Vagina (tissue), 2 donors: ENCODE data around the gene MADD.

Source experiments
- POLR2A ChIP-seq, 2 donors: fragments of 450-650 bp; IDR thresholded peaks; one replicate each; pipeline ENCODE4 v1.6.1; 2017; ENCODE audit warnings: antibody characterized with exemption in 2 of 2, mild to moderate bottlenecking in 2 of 2, moderate library complexity in 2 of 2
- POLR2AphosphoS5 ChIP-seq, 2 donors: sonication (generic); formaldehyde crosslinking; IDR thresholded peaks; one replicate each; pipeline ENCODE4 v1.9.0; 2017; ENCODE audit warnings: antibody characterized with exemption in 2 of 2, mild to moderate bottlenecking in 2 of 2, low read depth in 1 of 2; ENCODE audit not compliant: insufficient read depth in 1 of 2
- TF ChIP-seq, protein P1 (sequence below), 3 experiments: fragments of 450-650 bp in 2 of 3; fragments of 200-600 bp in 1 of 3; sonication (generic) in 1 of 3; IDR thresholded peaks; one replicate each; pipeline ENCODE4 v1.5.1; 2017 to 2019; ENCODE audit warnings: antibody characterized with exemption in 3 of 3, mild to moderate bottlenecking in 2 of 3, moderate library complexity in 2 of 3

- TF ChIP-seq, protein P1, sequence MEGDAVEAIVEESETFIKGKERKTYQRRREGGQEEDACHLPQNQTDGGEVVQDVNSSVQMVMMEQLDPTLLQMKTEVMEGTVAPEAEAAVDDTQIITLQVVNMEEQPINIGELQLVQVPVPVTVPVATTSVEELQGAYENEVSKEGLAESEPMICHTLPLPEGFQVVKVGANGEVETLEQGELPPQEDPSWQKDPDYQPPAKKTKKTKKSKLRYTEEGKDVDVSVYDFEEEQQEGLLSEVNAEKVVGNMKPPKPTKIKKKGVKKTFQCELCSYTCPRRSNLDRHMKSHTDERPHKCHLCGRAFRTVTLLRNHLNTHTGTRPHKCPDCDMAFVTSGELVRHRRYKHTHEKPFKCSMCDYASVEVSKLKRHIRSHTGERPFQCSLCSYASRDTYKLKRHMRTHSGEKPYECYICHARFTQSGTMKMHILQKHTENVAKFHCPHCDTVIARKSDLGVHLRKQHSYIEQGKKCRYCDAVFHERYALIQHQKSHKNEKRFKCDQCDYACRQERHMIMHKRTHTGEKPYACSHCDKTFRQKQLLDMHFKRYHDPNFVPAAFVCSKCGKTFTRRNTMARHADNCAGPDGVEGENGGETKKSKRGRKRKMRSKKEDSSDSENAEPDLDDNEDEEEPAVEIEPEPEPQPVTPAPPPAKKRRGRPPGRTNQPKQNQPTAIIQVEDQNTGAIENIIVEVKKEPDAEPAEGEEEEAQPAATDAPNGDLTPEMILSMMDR (IDR thresholded peaks at IDR 0.05), result peak; percentile 80 to 91 (median 86)
- TF ChIP-seq POLR2A (IDR thresholded peaks at IDR 0.05), result no peak
- peak; percentile 40 to 67 for TF ChIP-seq POLR2AphosphoS5 (IDR thresholded peaks at IDR 0.05; ENCODE audit: insufficient read depth in 1 of 2, low read depth in 1 of 2)
Observed at GRCh38 chr11:47355283-47356128, 85.6 kb downstream of the MADD start.
